NK-92 (cell line): ENCODE measurements around the gene FAM53A.
"Not testable (repeated sequence)": the region's sequence is repeated elsewhere in the genome, so short reads cannot be mapped to it uniquely, and the experiment has no call there.

Source experiments
- DNase-seq: peaks from one replicate; lab custom pipeline; 2025; ENCODE audit not compliant: unreplicated experiment; lab: John Stamatoyannopoulos, UW

Gene FAM53A

DNA sequence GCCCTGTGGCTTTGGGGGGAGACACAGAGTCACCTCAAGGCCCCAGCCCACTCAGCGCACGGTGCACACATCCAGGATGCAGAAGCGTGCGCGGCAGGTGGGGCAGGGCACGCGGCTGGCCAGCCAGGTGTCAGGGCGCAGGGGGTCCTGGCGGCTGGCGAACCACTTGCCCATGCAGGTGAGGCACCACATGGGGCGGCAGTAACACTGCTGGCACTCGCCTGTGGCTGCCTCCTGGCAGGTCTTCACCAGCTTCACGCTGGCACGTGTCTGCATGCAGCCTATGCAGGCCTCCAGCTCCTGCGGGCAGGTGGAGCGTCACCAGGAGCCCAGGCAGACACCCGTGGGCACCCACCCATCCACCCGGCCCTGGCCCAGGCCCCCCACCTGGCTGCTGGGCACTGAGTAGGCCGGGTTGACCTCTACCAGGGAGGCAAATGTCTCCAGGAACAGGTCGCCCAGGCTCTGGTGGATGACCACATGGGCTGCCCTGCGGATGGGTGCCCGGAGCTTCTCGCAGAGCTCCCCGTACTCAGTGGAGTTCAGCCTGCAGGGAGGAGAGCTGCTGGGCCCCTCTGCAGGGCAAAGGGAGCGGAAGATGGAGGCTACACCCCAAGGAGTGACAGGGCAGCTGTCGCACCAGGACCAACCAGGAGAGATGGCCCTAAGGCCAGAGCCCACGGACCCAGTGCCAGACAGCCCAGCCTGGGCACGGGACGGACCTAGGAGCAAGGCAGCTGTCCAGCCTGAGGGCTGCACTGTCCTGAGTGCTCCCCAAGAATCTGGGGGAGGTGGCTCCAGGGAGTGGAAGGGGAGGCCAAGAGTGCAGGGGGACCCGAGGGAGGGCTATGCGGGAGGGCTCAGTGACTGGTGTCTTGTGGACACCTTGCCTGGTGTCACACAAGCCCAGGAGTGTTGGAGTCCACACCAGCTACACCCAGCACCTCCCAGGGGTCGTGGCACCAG, 33.3 kb upstream of the FAM53A start:
- no peak for DNase-seq

DNA sequence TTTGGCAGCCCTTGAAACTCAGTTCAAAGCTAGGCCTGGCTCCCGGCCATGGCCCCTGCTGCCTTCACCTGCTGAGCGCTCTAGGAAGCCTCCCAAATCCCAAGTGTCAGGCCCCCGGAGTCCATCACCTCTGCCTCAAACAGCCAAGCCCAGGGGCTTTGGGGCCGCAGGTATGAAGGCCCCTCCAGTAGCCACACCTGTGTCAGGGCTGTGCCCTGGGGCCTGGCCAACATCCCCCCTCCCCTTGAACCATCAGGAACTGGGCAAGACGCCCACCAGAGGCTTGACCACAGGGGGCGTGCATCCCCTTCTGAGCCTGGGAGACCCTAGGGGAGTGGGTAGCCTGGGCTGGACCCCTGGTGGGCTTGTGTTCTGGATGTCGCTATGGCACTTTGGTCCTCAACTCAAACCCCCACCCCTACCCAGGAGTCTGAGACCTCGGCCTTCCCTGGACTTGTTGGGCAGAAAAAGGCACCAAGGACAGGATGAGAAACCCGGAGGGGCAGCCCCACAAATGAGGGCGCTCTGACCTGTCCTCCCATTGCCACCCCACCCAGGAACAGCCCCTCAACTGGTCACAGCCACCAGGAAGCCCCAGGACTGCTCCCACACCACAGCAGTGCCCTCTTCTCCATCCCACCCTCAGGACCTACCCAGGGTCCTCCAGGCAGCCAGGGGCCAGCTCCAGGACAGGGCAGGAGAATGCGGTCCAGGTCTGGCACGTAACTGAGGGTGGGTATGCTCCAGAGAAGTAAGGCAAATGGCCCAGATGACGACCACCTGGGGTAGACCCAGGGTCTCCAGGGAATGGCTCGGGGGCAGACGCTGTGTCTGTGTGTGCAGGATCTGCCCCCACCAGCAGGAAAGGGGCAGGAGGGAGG, 32.2 kb upstream of the FAM53A start:
- no peak for DNase-seq

DNA sequence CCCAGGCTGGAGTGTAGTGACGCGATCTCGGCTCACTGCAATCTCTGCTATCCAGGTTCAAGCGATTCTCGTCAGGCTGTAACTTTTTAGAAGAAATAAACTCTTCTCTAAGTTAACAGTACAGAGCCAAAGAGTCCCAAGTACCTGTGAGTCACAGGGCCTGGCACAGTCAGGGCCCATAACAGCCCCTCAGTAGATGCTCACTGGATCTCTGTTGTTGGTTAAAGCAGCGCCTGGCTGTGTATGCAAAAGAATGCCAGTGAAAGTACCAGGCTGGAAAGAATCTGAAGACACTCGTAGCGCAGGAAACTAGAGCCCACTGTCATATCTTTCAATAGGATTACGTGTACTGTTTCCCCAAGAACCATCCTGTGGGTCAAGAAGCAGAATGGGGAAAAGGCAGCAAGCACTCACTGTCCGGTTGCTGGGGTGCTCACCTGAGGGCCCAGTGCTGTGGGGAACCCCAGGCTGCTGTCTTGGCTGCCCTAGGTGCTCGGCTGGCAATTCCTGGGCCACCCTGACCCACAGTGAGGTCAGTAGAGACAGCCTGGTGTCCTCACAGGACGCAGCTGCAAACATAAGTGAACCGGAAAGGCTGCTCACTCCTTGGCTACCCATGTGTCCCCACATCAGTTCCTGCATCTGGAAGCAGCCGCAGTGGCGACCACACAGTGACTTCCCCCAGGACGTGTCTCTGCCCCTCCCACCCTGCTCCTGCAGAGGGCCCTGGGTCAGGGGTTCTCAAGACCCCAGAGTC, 31.1 kb upstream of the FAM53A start:
- no peak for DNase-seq

DNA sequence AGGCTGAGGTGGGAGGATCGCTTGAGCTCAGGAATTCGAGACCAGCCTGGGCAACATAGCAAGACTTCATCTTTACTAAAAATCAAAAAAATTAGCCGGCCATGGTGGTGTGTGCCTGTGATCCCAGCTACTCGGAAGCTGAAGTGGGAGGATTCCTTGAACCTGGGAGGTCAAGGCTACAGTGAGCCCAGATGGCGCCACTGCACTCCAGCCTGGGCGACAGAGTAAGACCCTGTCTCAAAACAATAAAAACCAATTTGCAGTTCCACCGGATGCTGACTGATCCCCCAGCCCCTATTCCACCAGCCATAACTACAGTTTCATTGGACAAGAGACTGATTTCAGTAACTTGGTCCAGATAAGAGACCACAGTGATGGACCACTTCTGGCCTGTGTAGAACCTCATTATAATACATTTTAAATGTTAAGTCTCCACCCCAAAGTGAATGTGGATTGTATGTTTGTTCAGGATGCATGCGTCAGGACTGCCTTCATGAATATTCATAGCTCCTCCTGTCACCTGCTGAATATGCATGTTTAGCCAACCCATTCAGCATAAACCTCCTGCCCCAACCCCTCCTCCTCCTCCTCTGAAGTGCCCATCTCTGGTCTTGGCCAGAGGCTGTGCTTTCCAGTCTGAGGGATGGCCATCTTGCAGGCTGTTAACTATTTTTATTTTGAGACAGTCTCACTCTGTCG, 30.3 kb upstream of the FAM53A start:
- no peak for DNase-seq

DNA sequence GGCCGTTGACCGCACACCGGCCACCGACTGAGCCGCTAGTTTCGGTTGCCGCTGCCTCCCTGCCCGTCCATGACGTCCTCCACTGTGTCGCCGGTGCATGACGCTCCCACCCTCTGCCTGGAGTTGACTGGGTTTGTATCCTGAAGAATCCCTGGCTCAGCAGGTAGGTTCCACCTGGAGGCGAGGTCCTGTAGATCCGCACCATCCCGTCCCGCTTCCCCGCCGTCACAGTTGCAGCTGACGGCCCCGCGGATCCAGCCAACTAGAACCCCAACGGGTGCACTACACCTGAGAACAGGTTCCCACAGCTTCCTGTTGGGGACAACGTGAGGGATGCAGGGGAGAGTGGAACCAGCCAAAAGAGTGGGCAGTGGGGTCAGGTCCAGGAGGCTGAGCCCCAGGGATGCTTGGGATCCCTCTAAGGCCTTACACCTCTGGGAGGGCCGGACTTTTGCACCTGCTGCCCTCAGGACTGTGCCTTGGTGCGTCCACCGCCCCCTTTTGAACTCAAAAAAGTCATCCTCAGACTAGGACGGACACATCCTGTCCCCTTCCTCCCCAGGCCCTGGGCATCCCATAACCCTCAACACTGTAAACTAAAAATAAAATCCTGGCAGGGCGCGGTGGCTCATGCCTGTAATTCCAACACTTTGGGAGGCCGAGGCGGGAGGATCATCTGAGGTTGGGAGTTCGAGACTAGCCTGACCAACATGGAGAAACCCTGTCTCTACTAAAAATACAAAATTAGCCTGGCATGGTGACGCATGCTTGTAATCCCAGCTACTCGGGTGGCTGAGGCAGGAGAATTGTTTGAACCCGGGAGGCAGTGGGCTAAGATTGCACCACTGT, 29.1 kb upstream of the FAM53A start:
- no peak for DNase-seq

DNA sequence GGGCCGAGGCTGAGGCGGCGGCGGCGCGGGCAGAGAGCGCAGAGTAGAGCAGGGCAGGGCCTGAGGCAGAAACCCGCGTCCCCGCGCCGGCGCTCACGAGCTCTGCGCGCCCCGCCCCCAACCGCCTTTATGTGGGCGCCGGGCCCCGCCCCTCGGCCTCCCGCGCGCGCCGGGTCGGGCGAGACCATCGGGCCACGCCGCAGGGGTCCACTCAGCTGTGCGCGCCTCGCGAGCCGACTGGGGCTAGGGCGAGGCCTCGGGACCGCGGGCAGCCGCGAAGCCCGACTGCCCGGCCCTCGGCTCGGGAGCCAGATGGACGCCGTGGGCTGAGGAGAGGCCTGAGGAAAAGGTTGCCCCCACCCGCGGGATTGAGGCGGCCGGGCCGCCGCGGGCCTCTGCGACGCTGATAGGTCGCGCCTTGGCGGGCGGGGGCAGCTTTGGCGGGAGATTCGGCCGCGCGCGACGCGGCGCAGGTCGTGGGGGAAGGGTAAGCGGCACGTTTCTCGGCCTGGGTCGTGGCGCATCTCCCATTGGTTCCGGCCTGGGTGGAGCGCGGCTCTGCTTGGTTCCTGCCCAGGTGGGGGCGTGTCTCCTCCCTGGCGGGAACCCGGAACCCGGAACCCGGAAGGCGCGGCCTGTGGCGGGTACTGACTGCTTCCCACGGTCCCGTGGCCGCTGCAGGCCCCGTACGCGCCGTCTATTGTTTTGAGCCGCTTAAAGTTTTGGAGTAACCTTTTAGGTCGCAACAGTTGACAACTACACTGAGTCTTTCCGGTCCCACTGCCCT, 28.3 kb upstream of the FAM53A start, which contains the start of gene SLBP:
Gene SLBP (minus strand): TSS at position 104 of the 787 bp plus-strand sequence. CDS start 131 bp downstream, outside the sequence.
- peak; percentile 90 for DNase-seq

DNA sequence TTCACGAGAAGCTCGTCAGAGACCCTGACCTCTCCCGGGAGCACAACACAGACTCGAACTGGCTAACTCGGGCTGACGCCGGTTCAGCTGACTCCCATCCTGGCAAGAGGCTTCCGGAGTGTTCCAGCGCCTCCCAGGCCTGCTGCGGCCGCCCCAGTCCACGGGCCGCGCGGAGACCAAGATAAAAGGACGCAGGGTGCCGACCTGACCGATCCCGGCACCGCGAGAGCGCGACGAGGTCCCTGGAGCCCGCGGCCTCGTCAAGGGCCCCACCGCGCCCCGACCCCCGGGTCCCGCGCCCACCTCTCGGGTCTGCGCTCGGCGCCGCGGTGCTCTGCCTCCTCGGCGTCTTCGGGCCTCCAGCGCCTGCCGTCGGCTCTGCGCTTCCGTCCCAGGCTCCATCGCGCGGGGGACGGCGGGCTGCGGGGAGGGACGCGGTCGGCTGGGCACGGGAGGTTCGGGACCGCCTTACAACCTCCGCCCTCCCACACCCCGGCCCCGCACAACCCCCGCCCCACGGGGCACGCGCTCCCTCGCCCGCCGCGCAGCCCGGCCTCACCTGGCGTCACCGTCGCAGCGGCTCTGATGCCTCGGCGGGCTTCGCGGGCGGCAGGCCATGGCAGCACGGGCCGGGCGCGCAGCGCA, 27.6 kb upstream of the FAM53A start:
- no peak for DNase-seq

DNA sequence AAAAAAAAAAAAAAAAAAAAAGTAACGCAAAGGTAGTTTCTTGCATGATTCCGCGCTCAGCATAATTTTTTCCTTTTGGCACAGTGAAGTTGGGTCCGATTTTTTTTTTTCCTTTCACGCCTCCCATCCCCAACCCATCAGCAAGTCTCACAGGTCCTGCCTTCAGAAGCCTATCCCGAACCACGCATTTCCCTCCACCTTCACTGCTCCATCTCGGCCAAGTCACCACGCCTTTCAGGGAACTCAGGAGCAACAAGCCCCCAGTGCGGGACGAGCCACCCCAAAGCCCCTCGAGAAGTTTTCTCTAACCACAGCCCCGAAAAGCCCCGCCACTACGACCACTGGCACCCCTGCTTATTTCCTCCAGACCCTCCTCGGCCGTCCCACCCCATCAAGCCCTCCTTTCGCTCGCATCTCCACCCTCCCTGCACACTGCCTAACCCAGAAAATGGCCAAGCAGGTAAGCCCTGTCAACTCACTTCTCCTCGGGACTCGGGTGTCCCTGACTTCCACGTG, 27.0 kb upstream of the FAM53A start:
- DNase-seq, result no peak

DNA sequence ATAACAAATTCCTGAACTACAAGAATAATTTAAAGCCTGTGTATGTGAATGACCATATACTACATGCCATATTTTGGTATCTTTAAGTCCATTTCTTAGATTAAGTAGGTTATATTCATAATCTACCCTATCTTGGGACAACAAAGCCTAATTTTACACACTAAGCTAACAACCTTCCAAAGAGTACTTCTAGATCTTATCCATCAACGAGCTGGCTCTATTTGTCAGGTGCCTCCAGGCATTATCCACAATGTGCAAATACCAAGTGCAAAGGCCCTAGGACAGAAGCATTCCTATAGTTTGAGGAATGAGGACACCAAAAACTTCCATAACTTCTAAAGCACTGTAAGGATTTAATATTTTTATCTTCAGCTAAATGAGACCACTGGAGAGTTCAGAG, 24.5 kb upstream of the FAM53A start:
- DNase-seq, result no peak

DNA sequence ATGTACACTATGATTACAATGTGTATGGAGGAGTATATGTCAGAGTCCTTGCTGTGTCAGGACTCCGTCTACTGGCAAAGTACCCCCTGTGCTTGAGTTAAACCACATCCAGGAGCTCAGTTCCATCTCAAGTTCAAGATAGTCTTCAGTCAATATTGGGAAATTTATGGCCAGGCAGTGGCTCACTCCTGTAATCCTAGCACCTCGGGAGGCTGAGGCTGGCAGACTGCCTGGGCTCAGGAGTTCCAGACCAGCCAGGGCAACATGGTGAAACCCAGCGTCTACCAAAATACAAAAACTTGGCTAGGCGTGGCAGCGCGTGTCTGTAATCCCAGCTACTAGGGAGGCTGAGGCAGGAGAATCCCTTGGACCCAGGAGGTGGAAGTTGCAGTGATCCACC, 22.2 kb upstream of the FAM53A start:
- no peak for DNase-seq

DNA sequence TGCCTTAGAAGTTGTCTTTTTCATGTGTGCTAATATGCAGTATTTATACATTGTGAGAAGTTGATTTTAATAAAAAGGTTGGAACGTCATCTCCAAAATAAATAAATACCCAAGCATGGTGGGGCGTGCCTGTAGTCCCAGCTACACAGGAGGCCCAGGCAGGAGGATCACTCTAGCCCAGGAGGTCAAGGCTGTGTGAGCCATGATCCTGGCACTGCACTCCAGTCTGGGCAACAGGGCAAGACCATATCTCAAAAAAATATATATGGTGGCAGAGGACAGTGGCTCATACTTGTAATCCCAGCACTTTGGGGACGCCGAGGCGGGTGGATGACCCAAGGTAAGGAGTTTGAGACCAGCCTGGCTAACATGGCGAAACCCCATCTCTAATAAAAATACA, 21.6 kb upstream of the FAM53A start:
- DNase-seq, result no peak

DNA sequence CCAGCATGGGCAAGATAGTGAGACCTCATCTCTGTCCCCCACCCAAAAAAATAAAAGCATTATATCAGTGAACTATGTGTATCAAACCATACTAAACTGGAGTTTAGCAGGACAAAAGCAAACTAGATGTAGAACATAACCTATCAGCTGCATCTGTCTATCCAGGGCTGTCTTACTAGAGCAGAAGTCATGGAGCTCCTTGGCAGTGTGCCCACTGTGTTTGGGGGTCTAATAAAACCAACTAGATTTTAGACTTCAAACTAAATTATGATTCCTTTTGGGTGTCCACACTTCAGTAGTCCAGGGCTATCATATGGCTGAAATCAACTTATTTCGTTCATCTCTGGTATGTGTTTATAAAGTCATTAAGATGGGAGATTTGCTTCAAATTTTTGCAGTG, 19.8 kb upstream of the FAM53A start:
- no peak for DNase-seq

DNA sequence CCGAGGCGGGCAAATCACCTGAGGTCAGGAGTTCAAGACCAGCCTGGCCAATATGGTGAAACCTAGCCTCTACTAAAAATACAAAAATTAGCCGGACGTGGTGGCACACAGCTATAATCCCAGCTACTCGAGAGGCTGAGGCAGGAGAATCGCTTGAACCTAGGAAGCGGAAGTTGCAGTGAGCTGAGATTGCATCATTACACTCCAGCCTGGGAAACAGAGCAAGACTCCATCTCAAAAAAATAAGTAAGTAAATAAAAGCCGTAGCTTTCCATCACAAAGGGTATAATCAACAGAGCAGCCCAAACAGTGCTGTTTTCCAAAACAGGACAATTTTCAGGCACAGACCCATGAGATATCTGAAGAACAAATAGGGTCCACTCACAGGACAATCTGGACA, 17.6 kb upstream of the FAM53A start:
- not testable (repeated sequence) for DNase-seq

DNA sequence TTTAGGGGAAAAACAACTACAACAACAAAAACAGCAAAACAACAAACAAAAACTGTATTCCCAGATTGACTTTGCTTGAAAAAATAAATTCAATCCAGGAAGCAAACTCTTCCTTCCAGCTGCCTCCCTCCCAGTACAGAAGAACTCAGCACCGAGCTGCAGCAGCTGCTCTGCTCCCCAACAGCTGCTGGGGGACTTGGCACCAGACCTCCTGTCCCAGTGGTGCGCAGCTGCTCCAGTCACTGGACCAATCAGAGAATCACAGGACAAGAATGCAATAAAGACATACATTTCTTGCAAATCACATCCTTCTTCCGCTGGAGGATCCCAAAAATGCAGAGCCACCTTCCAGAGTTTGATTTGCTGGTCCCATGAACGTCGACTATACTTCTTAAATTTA, 11.8 kb upstream of the FAM53A start:
- DNase-seq, result no peak

DNA sequence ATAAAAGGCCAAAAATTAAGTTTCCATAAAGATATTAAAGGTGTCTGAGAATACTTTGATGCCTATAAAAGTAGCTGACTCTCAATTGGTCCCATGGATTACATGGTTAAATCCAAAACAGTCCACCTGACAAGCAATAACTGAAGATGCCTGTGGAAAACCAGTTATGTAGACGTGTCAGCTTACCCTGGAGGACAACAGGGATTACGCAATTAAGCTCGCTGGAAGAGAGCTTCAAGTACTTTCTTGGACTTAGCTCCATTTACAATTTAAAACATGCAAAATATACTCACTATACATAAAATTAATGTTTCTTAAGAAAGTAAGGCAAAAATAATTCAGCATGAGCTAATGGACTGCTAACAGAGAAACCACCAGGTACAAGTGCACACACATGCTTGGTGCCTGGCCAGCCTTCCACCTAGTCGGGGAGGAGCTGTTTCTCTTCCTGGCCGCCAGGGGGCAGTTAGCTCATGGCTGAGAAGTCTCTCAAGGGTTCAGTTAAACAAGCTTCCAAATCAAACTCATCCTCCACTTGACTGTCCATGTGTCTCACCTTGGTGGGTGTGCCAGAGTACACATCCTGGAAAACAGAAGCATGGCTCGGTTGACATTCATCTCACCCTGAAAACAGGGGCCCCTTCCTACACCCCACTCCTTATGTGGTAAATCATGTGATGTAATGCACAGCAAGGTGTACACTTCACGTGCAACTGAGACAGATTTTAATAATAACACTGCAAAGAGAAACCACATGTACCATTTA, 9.2 kb upstream of the FAM53A start:
- DNase-seq, result no peak

DNA sequence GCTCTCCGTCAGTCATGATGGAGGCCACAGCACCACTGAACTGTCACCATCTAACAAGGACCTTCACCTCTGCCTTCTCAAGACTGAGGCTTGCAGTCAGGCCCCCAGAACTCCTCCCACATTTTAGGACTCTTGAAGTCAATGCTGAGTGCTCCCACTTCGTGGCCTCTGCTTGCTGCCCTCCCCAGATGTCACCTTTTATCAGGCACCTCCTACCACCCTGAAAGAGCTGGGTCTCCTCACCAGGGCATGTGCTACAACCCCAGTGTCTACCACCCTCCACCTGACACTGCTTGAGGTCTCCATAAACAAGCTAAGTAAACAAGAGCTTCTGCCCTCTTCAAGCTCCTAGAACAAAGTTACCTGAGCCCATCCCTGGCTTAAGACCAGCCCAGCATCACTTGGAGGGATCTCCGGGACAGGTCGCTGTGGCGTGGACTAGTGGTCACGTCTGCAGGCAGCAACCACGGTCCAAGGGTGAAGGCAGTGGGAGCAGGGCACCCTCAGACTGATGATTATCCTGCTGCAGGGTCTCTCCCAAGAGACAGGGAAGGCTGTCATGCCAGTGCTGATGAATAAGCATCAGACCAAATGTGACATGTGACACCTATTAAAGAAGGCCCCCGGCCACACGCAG, 7.7 kb upstream of the FAM53A start:
- no peak for DNase-seq

DNA sequence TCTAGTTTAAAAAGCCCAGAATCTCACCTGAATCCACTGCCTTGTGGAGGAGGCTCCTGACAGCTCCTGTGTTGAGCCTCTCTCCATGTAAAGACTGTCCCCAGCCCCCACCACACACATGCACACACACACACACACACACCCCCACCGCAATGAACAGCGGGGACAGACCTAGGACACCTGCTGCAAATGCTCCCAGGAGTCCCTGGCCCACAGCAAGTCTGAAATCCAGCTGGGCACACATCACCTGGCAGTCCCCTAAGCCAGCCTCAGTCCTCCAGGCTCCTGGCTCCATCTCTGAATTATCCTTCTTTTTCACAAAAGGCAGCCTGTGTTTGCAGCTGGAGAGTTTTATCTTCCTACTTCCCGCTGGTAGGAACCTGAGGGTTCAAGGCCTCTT, 6.6 kb upstream of the FAM53A start:
- DNase-seq, result no peak
